Eye (tissue), 1 donor: ENCODE results near the gene CEP55.
"Not testable (repeated sequence)": the region's sequence is repeated elsewhere in the genome, so short reads cannot be mapped to it uniquely, and the experiment has no call there.

ENCODE experiments used
- DNase-seq: peaks from one replicate; pipeline ENCODE4 v3.0.0-alpha.2; 2015

CEP55 gene

GRCh38 chr10:93515071-93516005 lies 18.9 kb downstream of the CEP55 start:
- DNase-seq = no peak

GRCh38 chr10:93516006-93516380 lies 19.6 kb downstream of the CEP55 start:
- DNase-seq = no peak

GRCh38 chr10:93518531-93518930 lies 22.1 kb downstream of the CEP55 start:
- no peak for DNase-seq

GRCh38 chr10:93535293-93535692 lies 38.9 kb downstream of the CEP55 start:
- no peak for DNase-seq

- DNase-seq = not testable (repeated sequence)
Measured at GRCh38 chr10:93540871-93541270, 44.5 kb downstream of the CEP55 start.

GRCh38 chr10:93541402-93542357 lies 45.3 kb downstream of the CEP55 start:
- peak; percentile 68 for DNase-seq

GRCh38 chr10:93542358-93542791 lies 46.0 kb downstream of the CEP55 start:
- DNase-seq = peak; percentile 79

GRCh38 chr10:93546995-93547394 lies 50.6 kb downstream of the CEP55 start:
- not testable (repeated sequence) for DNase-seq

- DNase-seq = no peak
Measured at GRCh38 chr10:93547522-93547921, 51.1 kb downstream of the CEP55 start.

GRCh38 chr10:93548376-93549071 lies 52.1 kb downstream of the CEP55 start:
- DNase-seq = no peak

- DNase-seq = no peak
Measured at GRCh38 chr10:93550606-93551005, 54.2 kb downstream of the CEP55 start.

- DNase-seq = no peak
Measured at GRCh38 chr10:93552780-93553179, 56.4 kb downstream of the CEP55 start.

- no peak for DNase-seq
Measured at GRCh38 chr10:93553482-93554315, 57.3 kb downstream of the CEP55 start.

GRCh38 chr10:93554316-93554663 lies 57.9 kb downstream of the CEP55 start:
- no peak for DNase-seq

- DNase-seq = peak; percentile 91
Measured at GRCh38 chr10:93554760-93555432, 58.5 kb downstream of the CEP55 start.

GRCh38 chr10:93559490-93559889 lies 63.1 kb downstream of the CEP55 start:
- no peak for DNase-seq

- no peak for DNase-seq
Measured at GRCh38 chr10:93560541-93560940, 64.1 kb downstream of the CEP55 start.

GRCh38 chr10:93565446-93565845 lies 69.0 kb downstream of the CEP55 start:
- no peak for DNase-seq

GRCh38 chr10:93566435-93567276 lies 70.2 kb downstream of the CEP55 start, which contains the start of gene FFAR4:
FFAR4 (plus strand) TSS chr10:93566665; CDS start chr10:93566721, 56 bp downstream.
- peak; percentile 50 for DNase-seq
